ENCODE data around the gene ITGAE. TPM values are rescaled to one million over a fixed set of nuclear protein-coding genes. Genes with fewer than 3 reads are reported as not detected.
"Not testable (repeated sequence)": the region's sequence is repeated elsewhere in the genome, so short reads cannot be mapped to it uniquely, and the experiment has no call there.

ITGAE gene
- total RNA-seq, 2 donors from 2014 or later, result 36.7 to 48.0 TPM

- DNase-seq (ENCODE audit: low spot score in 2 of 2) (no peak), ATAC-seq (no peak)
- H3K9me3 Mint-ChIP-seq, result no peaks in the 10 kb centered on the region
- H3K36me3 Mint-ChIP-seq, result peaks cover 0 to 15% of the 10 kb centered on the region in 2 donors
- no peak overlapping the region for H3K27ac Mint-ChIP-seq
Measured at GRCh38 chr17:3732210-3732621, 68.8 kb downstream of the ITGAE start.

- Mint-ChIP-seq H3K27ac (no peak overlapping the region), H3K9me3 (no peaks in the 10 kb centered on the region), H3K36me3 (peaks cover 3 to 24% of the 10 kb centered on the region in 2 donors)
- DNase-seq (ENCODE audit: low spot score in 2 of 2), result no peak
- ATAC-seq, result no peak
Measured at GRCh38 chr17:3730881-3731429, 70.0 kb downstream of the ITGAE start.

GRCh38 chr17:3729881-3730280, 71.1 kb downstream of the ITGAE start:
- H3K36me3 Mint-ChIP-seq, result peaks cover 13 to 35% of the 10 kb centered on the region in 2 donors
- ATAC-seq (no peak), DNase-seq (ENCODE audit: low spot score in 2 of 2) (no peak)
- no peaks in the 10 kb centered on the region for H3K9me3 Mint-ChIP-seq
- H3K27ac Mint-ChIP-seq, result no peak overlapping the region

- H3K27ac Mint-ChIP-seq, result peak overlapping the region in 1 of 2 donors; percentile 30
- H3K9me3 Mint-ChIP-seq; DNase-seq (ENCODE audit: low spot score in 2 of 2); ATAC-seq: not testable (repeated sequence)
- peaks cover 26 to 45% of the 10 kb centered on the region in 2 donors for H3K36me3 Mint-ChIP-seq
Measured at GRCh38 chr17:3728099-3728498, 72.9 kb downstream of the ITGAE start.

GRCh38 chr17:3727041-3727440, 73.9 kb downstream of the ITGAE start:
- ATAC-seq (no peak), DNase-seq (ENCODE audit: low spot score in 2 of 2) (no peak)
- no peaks in the 10 kb centered on the region for H3K9me3 Mint-ChIP-seq
- peak overlapping the region in 1 of 2 donors; percentile 33 for H3K27ac Mint-ChIP-seq
- H3K36me3 Mint-ChIP-seq, result peaks cover 36 to 56% of the 10 kb centered on the region in 2 donors

- H3K36me3 Mint-ChIP-seq, result peaks cover 52 to 80% of the 10 kb centered on the region in 2 donors
- ATAC-seq (peak in 1 of 2 donors; percentile 3), DNase-seq (ENCODE audit: low spot score in 2 of 2) (no peak)
- no peaks in the 10 kb centered on the region for H3K9me3 Mint-ChIP-seq
- H3K27ac Mint-ChIP-seq, result peak overlapping the region; percentile 91 to 97
Measured at GRCh38 chr17:3724378-3725077, 76.5 kb downstream of the ITGAE start.

- peak within 1 kb of the TSS; percentile 91 to 97 for H3K27ac Mint-ChIP-seq
Measured at GRCh38 chr17:3723556-3724377, 77.2 kb downstream of the ITGAE start, which contains the start of gene HASPIN. TSS of gene HASPIN (plus strand) at chr17:3723903. CDS start at chr17:3723936, 33 bp downstream.

GRCh38 chr17:3723188-3723555, 77.8 kb downstream of the ITGAE start:
- no peaks in the 10 kb centered on the region for H3K9me3 Mint-ChIP-seq
- peak; percentile 1 for ATAC-seq
- H3K36me3 Mint-ChIP-seq, result peaks cover 52 to 86% of the 10 kb centered on the region in 2 donors
- H3K27ac Mint-ChIP-seq, result peak overlapping the region; percentile 91
- DNase-seq (ENCODE audit: low spot score in 2 of 2), result no peak

More at GRCh38 chr17:3723556-3724377, 77.2 kb downstream of the ITGAE start, which contains the start of gene HASPIN:
- H3K9me3 Mint-ChIP-seq, result no peaks in the 10 kb centered on the region
- peaks cover 52 to 80% of the 10 kb centered on the region in 2 donors for H3K36me3 Mint-ChIP-seq
- DNase-seq (ENCODE audit: low spot score in 2 of 2) (peak; percentile 95 to 96), ATAC-seq (peak; percentile 86 to 92)

- Mint-ChIP-seq H3K9me3 (no peaks in the 10 kb centered on the region), H3K27ac (peak overlapping the region; percentile 91), H3K36me3 (peaks cover 53 to 87% of the 10 kb centered on the region in 2 donors)
- DNase-seq (ENCODE audit: low spot score in 2 of 2), result no peak
- ATAC-seq, result no peak
Measured at GRCh38 chr17:3722716-3723115, 78.3 kb downstream of the ITGAE start.

- DNase-seq (ENCODE audit: low spot score in 2 of 2) (no peak), ATAC-seq (no peak)
- Mint-ChIP-seq H3K9me3 (no peaks in the 10 kb centered on the region), H3K27ac (peak overlapping the region in 1 of 2 donors; percentile 12), H3K36me3 (peaks cover 55 to 78% of the 10 kb centered on the region in 2 donors)
Measured at GRCh38 chr17:3719265-3719664, 81.7 kb downstream of the ITGAE start.

GRCh38 chr17:3718201-3718600, 82.8 kb downstream of the ITGAE start:
- no peaks in the 10 kb centered on the region for H3K9me3 Mint-ChIP-seq
- H3K27ac Mint-ChIP-seq, result no peak overlapping the region
- peaks cover 50 to 78% of the 10 kb centered on the region in 2 donors for H3K36me3 Mint-ChIP-seq
- DNase-seq (ENCODE audit: low spot score in 2 of 2) (no peak), ATAC-seq (no peak)

GRCh38 chr17:3715296-3715695, 85.7 kb downstream of the ITGAE start:
- Mint-ChIP-seq H3K9me3 (no peaks in the 10 kb centered on the region), H3K36me3 (peaks cover 43 to 65% of the 10 kb centered on the region in 2 donors), H3K27ac (peak overlapping the region in 1 of 2 donors; percentile 31)
- DNase-seq (ENCODE audit: low spot score in 2 of 2) (no peak), ATAC-seq (no peak)

- DNase-seq (ENCODE audit: low spot score in 2 of 2) (no peak), ATAC-seq (peak; percentile 3 to 13)
- no peaks in the 10 kb centered on the region for H3K9me3 Mint-ChIP-seq
- H3K36me3 Mint-ChIP-seq, result peaks cover 38 to 56% of the 10 kb centered on the region in 2 donors
- peak overlapping the region; percentile 78 to 89 for H3K27ac Mint-ChIP-seq
Measured at GRCh38 chr17:3712811-3713463, 88.1 kb downstream of the ITGAE start.

- Mint-ChIP-seq H3K27ac (peak overlapping the region; percentile 78 to 88), H3K9me3 (no peaks in the 10 kb centered on the region), H3K36me3 (peaks cover 23 to 41% of the 10 kb centered on the region in 2 donors)
- peak; percentile 97 to 98 for ATAC-seq
- DNase-seq (ENCODE audit: low spot score in 2 of 2), result peak; percentile 64 to 81
Measured at GRCh38 chr17:3710951-3711383, 90.0 kb downstream of the ITGAE start.

GRCh38 chr17:3708366-3708765, 92.6 kb downstream of the ITGAE start:
- Mint-ChIP-seq H3K36me3 (peaks cover 15 to 31% of the 10 kb centered on the region in 2 donors), H3K9me3 (no peaks in the 10 kb centered on the region), H3K27ac (peak overlapping the region in 1 of 2 donors; percentile 34)
- no peak for ATAC-seq
- DNase-seq (ENCODE audit: low spot score in 2 of 2), result no peak

GRCh38 chr17:3705718-3705984, 95.3 kb downstream of the ITGAE start:
- Mint-ChIP-seq H3K9me3 (peaks cover 7 to 16% of the 10 kb centered on the region in 2 donors), H3K36me3 (peaks cover 15 to 32% of the 10 kb centered on the region in 2 donors)
- ATAC-seq; H3K27ac Mint-ChIP-seq; DNase-seq (ENCODE audit: low spot score in 2 of 2): not testable (repeated sequence)
